GM13977 (cell line): ENCODE measurements around the gene CLSTN2.

Experiments used
- DNase-seq: peaks from one replicate; pipeline ENCODE4 v3.0.0; 2012; ENCODE audit warnings: low spot score
- CTCF ChIP-seq: IDR thresholded peaks from 2 replicates; pipeline ENCODE4 v1.5.1; 2012; ENCODE audit warnings: mild to moderate bottlenecking, control low read depth; ENCODE audit not compliant: insufficient read depth; ENCODE audit errors: extremely low read depth, missing control alignments
- in situ Hi-C: fragments of 300-500 bp; cut with MboI; formaldehyde crosslinking; loops from one replicate; pipeline ENCODE4 v1.12.0; 2022; ENCODE audit warnings: low sequenced_read_pairs, low pct_unique_long_range_greater_than_20kb, mixed read lengths, inconsistent platforms; ENCODE audit not compliant: unreplicated experiment

The CLSTN2 gene

GRCh38 chr3:139974809-139975425, 39.9 kb downstream of the CLSTN2 start:
- TF ChIP-seq CTCF, result no peak
- in situ Hi-C loops, result no loop called here
- no peak for DNase-seq

GRCh38 chr3:139975594-139976365, 40.8 kb downstream of the CLSTN2 start:
- TF ChIP-seq CTCF, result no peak
- DNase-seq, result no peak
- in situ Hi-C loops, result no loop called here

- in situ Hi-C loops, result no loop called here
- TF ChIP-seq CTCF, result no peak
- no peak for DNase-seq
Measured at GRCh38 chr3:139978966-139979365, 44.0 kb downstream of the CLSTN2 start.

- TF ChIP-seq CTCF, result no peak
- DNase-seq, result no peak
- in situ Hi-C loops, result no loop called here
Measured at GRCh38 chr3:139979991-139980390, 45.0 kb downstream of the CLSTN2 start.

GRCh38 chr3:139982404-139982803, 47.4 kb downstream of the CLSTN2 start:
- peak; percentile 7 for DNase-seq
- in situ Hi-C loops, result no loop called here
- no peak for TF ChIP-seq CTCF

GRCh38 chr3:139985576-139985975, 50.6 kb downstream of the CLSTN2 start:
- TF ChIP-seq CTCF, result no peak
- in situ Hi-C loops, result no loop called here
- DNase-seq, result no peak
